Motor neuron (in vitro differentiated cells): ENCODE measurements around the gene SPATA25. TPM values are rescaled to one million over a fixed set of nuclear protein-coding genes. Genes with fewer than 3 reads are reported as not detected.

Experiments
- ATAC-seq, 8 experiments: fragments of 200-7000 bp; cut with Tn5 transposase; replicated peaks in 6 of 8; 2 replicates each; pipeline ENCODE4 v1.8.0; 2021; ENCODE audit warnings: mild to moderate bottlenecking in 8 of 8, moderate library complexity in 8 of 8
- H3K27ac ChIP-seq, 2 donors: fragments of 250-450 bp; sonication (Bioruptor Pico); 2 replicates each; pipeline ENCODE4 v1.9.0; 2021; ENCODE audit warnings: antibody characterized with exemption in 2 of 2, mild to moderate bottlenecking in 2 of 2, moderate library complexity in 1 of 2
- H3K4me1 ChIP-seq, 2 donors: fragments of 250-450 bp; sonication (Bioruptor Pico); replicated peaks in 1 of 2; 2 replicates each; pipeline ENCODE4 v1.6.1; 2021; ENCODE audit warnings: antibody characterized with exemption in 2 of 2, mild to moderate bottlenecking in 2 of 2, moderate library complexity in 1 of 2
- H3K4me3 ChIP-seq, 5 donors: fragments of 250-450 bp; sonication (Bioruptor Pico); 2 replicates each; pipeline ENCODE4 v1.9.0; 2021; ENCODE audit warnings: antibody characterized with exemption in 5 of 5, mild to moderate bottlenecking in 5 of 5, moderate library complexity in 4 of 5
- WGBS, 10 experiments: fragments of 450-650 bp; shearing (Covaris generic); methylation state at CpG; one replicate each; pipeline ENCODE4 v1.0.0; 2022; 5-methylcytosine and 5-hydroxymethylcytosine counted together
- in situ Hi-C, 9 experiments: fragments of 400-800 bp; cut with MboI; loops; one replicate each; pipeline ENCODE4 v1.15.0; 2021; ENCODE audit warnings: low sequenced_read_pairs in 9 of 9, low pct_unique_long_range_greater_than_20kb in 2 of 9; ENCODE audit not compliant: unreplicated experiment in 9 of 9
- total RNA-seq, 8 experiments: library from RNA; unstranded; fragments of 300-600 nt; gene quantifications; 2 replicates each; pipeline versions ENCODE4 v1.2.3 to v1.2.4, GENCODE V29; 2022

The SPATA25 gene
- total RNA-seq, 8 experiments from 2014 or later = 1.1 to 4.1 (median 2.6) TPM

DNA sequence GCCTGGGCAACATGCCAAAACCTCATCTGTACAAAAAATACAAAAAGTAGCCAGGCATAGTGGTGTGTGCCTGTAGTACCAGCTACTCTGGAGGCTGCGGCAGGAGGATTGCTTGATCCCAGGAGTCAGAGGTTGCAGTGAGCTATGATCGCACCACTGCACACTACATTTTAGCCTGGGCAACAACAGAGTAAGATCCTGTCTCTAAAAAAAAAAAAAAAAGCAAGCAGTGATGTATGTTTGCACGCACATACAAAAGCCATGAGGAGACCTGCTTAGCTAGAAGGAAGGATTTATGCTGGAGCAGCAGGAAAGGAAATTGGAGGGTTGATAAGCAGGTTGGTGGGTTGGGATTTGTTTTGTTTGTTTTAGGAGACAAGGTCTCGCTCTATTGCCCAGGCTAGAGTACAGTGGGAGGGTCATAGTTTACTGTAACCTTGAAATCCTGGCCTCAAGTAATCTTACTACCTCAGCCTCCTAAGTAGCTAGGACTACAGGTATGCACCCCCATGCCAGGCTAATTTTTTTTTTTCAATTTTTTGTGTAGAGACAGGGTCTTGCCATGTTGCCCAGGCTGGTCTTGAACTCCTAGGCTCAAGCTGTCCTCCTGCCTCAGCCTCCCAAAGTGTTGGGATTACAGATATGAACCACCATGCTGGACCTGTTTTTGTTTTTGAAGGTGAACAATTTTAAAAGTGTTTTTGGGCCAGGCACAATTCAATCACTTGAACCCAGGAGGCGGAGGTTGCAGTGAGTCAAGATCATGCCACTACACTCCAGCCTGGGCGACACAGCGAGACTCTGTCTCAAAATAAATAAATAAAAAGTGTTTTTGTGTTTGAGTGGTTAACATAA lies 26.0 kb downstream of the SPATA25 start:
- Histone ChIP-seq H3K27ac (no peak overlapping the region), H3K4me1 (peaks cover 9 to 18% of the 10 kb centered on the region in 2 donors), H3K4me3 (no peak overlapping the region)
- in situ Hi-C loops = no loop called here
- no peak for ATAC-seq
- WGBS, 10 experiments = 81 to 100% (median 93%) methylated on average over 2 to 7 of the region's 7 CpGs; no CpG with 5 or more reads in 1 of the 10 experiments

GRCh38 chr20:45860560-45861220 lies 26.7 kb downstream of the SPATA25 start:
- H3K4me3 ChIP-seq = no peak overlapping the region
- 13 to 96% (median 65%) methylated on average over 1 to 6 of the region's 7 CpGs; no CpG with 5 or more reads in 2 of the 10 experiments for WGBS, 10 experiments
- in situ Hi-C loops = no loop called here

GRCh38 chr20:45859916-45860315 lies 27.5 kb downstream of the SPATA25 start:
- no peak overlapping the region for H3K4me3 ChIP-seq
- 89 to 100% (median 96%) methylated on average over 2 to 5 of the region's 5 CpGs; no CpG with 5 or more reads in 3 of the 10 experiments for WGBS, 10 experiments
- H3K4me1 ChIP-seq = peaks cover 16 to 26% of the 10 kb centered on the region in 2 donors
- in situ Hi-C loops = no loop called here
- no peak for ATAC-seq
- H3K27ac ChIP-seq = no peak overlapping the region

More at GRCh38 chr20:45860560-45861220, 26.7 kb downstream of the SPATA25 start:
- Histone ChIP-seq H3K27ac (no peak overlapping the region), H3K4me1 (peaks cover 15 to 26% of the 10 kb centered on the region in 2 donors)
- no peak for ATAC-seq

- peaks cover 16 to 26% of the 10 kb centered on the region in 2 donors for H3K4me1 ChIP-seq
- in situ Hi-C loops = no loop called here
- H3K4me3 ChIP-seq = peak overlapping the region; percentile 75 to 86 (median 82)
- WGBS, 10 experiments = 20 to 43% methylated on average over 1 of the region's 13 CpGs; no CpG with 5 or more reads in 8 of the 10 experiments
- H3K27ac ChIP-seq = peak overlapping the region; percentile 82 to 86
- peak in 3 of 8 experiments; percentile 8 to 13 (median 9) for ATAC-seq
Observed at GRCh38 chr20:45857882-45858216, 29.6 kb downstream of the SPATA25 start.

DNA sequence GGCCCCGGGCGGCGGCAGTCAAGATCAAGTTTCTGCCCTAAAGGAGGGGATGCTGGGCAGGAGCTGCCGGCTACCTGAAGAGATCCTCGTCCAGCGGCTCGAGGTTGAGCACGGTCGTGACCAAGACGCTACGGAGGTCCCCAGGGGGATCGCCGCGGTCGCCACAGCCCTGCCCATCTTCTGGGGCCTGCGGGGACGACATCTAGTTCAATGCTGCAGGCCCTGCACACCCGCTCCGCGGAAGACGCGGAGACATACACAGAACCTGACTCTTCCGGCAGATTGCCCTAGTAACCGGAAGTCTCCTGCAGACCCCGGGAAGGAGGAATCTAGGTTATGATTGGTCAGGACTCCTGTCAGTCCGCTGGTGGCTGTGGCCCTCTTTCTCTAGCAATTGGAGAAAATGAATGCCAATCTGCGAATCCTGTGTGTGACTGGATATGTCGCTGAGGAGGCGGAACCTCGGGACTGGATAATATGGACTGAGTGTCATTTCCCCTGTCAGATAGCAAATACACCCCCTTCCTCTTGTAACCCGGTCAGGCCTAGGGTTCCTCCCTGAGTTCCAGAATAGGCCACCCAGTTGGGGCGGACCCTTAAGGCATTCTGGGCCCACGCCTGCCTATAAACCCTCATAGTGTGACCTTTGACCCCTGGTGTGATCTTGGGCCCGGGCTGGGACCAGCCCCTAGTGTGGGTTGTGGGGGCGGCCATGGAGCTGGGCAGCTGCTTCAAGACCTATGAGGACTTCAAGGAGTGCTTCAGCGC lies 30.1 kb downstream of the SPATA25 start, which contains the start of the genes ACOT8 and ZSWIM3:
ACOT8 (minus strand) TSS at position 279 of the 768 bp plus-strand sequence; CDS start at position 202, 77 bp downstream.
ZSWIM3 (plus strand) TSS at position 501 of the 768 bp plus-strand sequence; CDS start at position 713, 212 bp downstream.
- 0 to 4% (median 0%) methylated on average over 2 to 10 of the region's 36 CpGs; no CpG with 5 or more reads in 3 of the 10 experiments for WGBS, 10 experiments
- peaks cover 16 to 26% of the 10 kb centered on the region in 2 donors for H3K4me1 ChIP-seq
- in situ Hi-C loops = no loop called here
- peak; percentile 96 to 99 (median 98) for ATAC-seq
- H3K4me3 ChIP-seq = peak within 1 kb of the TSS; percentile 75 to 86 (median 82)
- peak within 1 kb of the TSS; percentile 82 to 88 for H3K27ac ChIP-seq

DNA sequence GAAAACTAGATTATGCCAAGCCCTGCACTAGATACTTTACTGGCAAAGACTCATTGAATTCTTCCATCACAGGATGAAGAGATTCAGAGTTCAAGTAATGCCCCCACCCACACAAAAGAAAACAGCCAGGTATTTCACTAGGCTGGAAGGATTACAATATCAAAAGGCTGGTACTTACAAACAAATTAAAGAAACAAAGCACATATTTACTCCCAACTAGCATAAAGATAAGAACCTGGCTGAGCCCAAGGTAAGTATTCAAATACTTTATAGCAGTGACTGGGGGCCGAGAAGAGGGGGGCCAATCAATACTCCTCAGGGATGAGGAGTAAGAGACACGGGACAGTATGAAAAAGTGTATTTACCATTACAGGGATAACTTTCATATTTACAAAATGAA lies 33.9 kb downstream of the SPATA25 start:
- H3K27ac ChIP-seq = no peak overlapping the region
- WGBS, 10 experiments = 20 to 89% (median 50%) methylated on average over 1 to 2 of the region's 2 CpGs; no CpG with 5 or more reads in 2 of the 10 experiments
- H3K4me3 ChIP-seq = no peak overlapping the region
- H3K4me1 ChIP-seq = peaks cover 13 to 15% of the 10 kb centered on the region in 2 donors
- no peak for ATAC-seq
- in situ Hi-C loops = no loop called here

DNA sequence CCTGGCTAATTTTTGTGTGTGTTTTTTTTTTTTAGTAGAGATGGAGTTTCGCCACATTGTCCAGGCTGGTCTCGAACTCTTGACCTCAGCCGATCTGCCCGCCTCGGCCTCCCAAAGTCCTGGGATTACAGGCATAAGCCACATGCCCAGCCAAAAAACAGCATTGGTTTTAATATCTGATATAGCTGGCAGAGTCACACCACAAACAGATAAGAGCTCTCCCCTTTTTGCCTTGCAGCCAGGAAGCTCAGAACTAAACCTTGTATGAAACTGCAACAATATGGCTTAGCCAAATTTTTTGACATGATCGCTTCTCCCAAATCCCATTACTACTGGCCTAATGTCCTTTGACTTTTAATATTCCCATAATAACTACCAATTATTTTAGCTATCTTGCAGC lies 35.1 kb downstream of the SPATA25 start:
- Histone ChIP-seq H3K27ac (no peak overlapping the region), H3K4me1 (peaks cover 7 to 10% of the 10 kb centered on the region in 2 donors), H3K4me3 (no peak overlapping the region)
- no peak for ATAC-seq
- WGBS, 10 experiments = 86 to 100% (median 98%) methylated on average over 1 to 6 of the region's 6 CpGs; no CpG with 5 or more reads in 4 of the 10 experiments
- in situ Hi-C loops = no loop called here

GRCh38 chr20:45851501-45851900 lies 35.9 kb downstream of the SPATA25 start:
- no peak for ATAC-seq
- Histone ChIP-seq H3K27ac (no peak overlapping the region), H3K4me3 (no peak overlapping the region), H3K4me1 (peaks cover 7 to 9% of the 10 kb centered on the region in 2 donors)
- in situ Hi-C loops = no loop called here

DNA sequence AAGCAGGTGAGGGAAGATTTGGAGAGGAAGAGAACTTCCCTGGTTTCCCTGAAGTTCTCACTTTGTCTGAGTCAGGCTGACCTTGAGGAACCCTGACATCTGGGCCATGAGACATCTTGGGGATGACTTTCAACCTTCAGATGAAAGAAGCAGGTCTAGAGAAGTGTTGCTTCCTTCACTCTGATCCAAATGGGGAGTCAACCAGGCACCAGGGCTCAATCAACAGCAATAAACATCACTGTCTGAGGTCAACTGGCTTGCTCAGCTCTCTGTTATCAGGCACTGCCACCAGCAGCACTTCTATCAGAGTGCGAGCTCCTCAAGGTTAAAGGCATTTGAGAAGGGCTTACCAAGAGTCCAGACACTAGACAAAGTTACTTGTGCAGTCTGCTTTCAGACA lies 36.5 kb downstream of the SPATA25 start:
- Histone ChIP-seq H3K4me1 (peaks cover 3 to 4% of the 10 kb centered on the region in 2 donors), H3K27ac (no peak overlapping the region), H3K4me3 (no peak overlapping the region)
- in situ Hi-C loops = no loop called here
- ATAC-seq = no peak
- WGBS, 10 experiments = 80 to 100% (median 100%) methylated on average over 1 of the region's 1 CpG; no CpG with 5 or more reads in 7 of the 10 experiments

GRCh38 chr20:45850238-45850637 lies 37.2 kb downstream of the SPATA25 start:
- 75 to 100% (median 100%) methylated on average over 1 to 2 of the region's 2 CpGs; no CpG with 5 or more reads in 4 of the 10 experiments for WGBS, 10 experiments
- ATAC-seq = no peak
- H3K4me1 ChIP-seq = no peaks in the 10 kb centered on the region
- no peak overlapping the region for H3K4me3 ChIP-seq
- no peak overlapping the region for H3K27ac ChIP-seq
- in situ Hi-C loops = no loop called here

DNA sequence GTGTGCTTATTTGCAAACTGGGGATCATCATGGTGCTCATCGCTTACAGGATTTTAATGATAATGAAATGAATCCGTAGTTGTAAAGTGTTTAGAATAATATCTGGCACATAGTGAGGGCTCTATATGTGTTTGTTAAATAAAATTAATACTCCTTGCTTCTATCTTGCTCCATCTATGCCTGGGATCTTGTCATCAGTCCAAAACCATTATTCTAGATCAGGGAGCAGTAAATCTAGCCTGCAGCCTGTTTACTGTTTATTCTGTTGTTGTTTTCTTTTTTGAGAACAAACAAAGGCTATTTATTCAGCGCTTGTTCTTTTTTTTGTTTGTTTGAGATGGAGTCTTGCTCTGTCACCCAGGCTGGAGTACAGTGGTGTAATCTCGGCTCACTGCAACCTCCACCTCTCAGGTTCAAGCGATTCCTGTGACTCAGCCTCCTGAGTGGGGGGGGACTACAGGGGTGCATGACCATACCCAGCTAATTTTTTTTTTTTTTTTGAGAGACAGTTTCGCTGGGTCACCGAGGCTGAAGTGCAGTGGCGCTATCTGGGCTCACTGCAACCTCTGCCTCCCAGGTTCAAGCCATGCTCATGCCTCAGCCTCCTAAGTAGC lies 38.3 kb downstream of the SPATA25 start:
- 70 to 100% (median 91%) methylated on average over 1 to 7 of the region's 8 CpGs; no CpG with 5 or more reads in 1 of the 10 experiments for WGBS, 10 experiments
- ATAC-seq = peak in 2 of 8 experiments; percentile 29 to 41
- no peaks in the 10 kb centered on the region for H3K4me1 ChIP-seq
- in situ Hi-C loops = no loop called here
- H3K27ac ChIP-seq = no peak overlapping the region
- no peak overlapping the region for H3K4me3 ChIP-seq

- in situ Hi-C loops = no loop called here
- Histone ChIP-seq H3K4me3 (no peak overlapping the region), H3K27ac (no peak overlapping the region), H3K4me1 (no peaks in the 10 kb centered on the region)
- WGBS, 10 experiments = 67 to 100% (median 98%) methylated on average over 2 to 5 of the region's 8 CpGs; no CpG with 5 or more reads in 6 of the 10 experiments
- ATAC-seq = no peak
Observed at GRCh38 chr20:45848421-45848820, 39.0 kb downstream of the SPATA25 start.
